H1 (cell line): ENCODE results near the gene LAMC1. TPM values are rescaled to one million over a fixed set of nuclear protein-coding genes. Genes with fewer than 3 reads are reported as not detected.

ENCODE experiments used
- CTCF ChIA-PET: fragments of 300-600 bp; sonication (Branson Sonifier 250); formaldehyde crosslinking; loops from one replicate; lab custom pipeline; 2021; ENCODE audit not compliant: partially characterized antibody; lab: Charles Lee
- POLR2A ChIA-PET: fragments of 300-600 bp; sonication (Branson Sonifier 250); formaldehyde crosslinking; loops from one replicate; lab custom pipeline; 2021; ENCODE audit warnings: inconsistent platforms; ENCODE audit not compliant: partially characterized antibody; lab: Charles Lee
- DNase-seq, 2 experiments: peaks; one replicate each; pipeline versions ENCODE4 v3.0.0 to v3.0.0-alpha.2; 2010 to 2022; ENCODE audit warnings: low spot score in 2 of 2, low read depth in 1 of 2, mixed read lengths in 1 of 2
- FAIRE-seq: peaks from 2 replicates; lab custom pipeline; 2011; peaks lifted over from hg19 to GRCh38; lab: Jason Lieb, UNC
- H2AFZ ChIP-seq: 2 replicates; pipeline ENCODE4 v1.8.1; 2012; ENCODE audit warnings: low read length, inconsistent platforms
- H2AK5ac ChIP-seq: 2 replicates; pipeline ENCODE4 v1.6.1; 2013; ENCODE audit warnings: low read depth, low read length
- H2BK120ac ChIP-seq: replicated peaks from 2 replicates; pipeline ENCODE3; 2013; ENCODE audit warnings: low read depth, low read length, inconsistent platforms
- H2BK12ac ChIP-seq: 2 replicates; pipeline ENCODE4 v1.6.1; 2013; ENCODE audit warnings: low read depth, low read length
- H2BK15ac ChIP-seq: 2 replicates; pipeline ENCODE4 v1.6.1; 2013; ENCODE audit warnings: low read length
- H2BK20ac ChIP-seq: 2 replicates; pipeline ENCODE4 v1.6.1; 2013; ENCODE audit warnings: low read length
- H2BK5ac ChIP-seq: 2 replicates; pipeline ENCODE4 v1.6.1; 2013; ENCODE audit warnings: low read depth, low read length
- H3K14ac ChIP-seq: 2 replicates; pipeline ENCODE4 v1.6.1; 2013; ENCODE audit warnings: inconsistent platforms; ENCODE audit not compliant: insufficient read length
- H3K18ac ChIP-seq: 2 replicates; pipeline ENCODE4 v1.6.1; 2013; ENCODE audit warnings: low read length; ENCODE audit errors: extremely low read depth
- H3K23ac ChIP-seq: 2 replicates; pipeline ENCODE4 v1.6.1; 2013; ENCODE audit warnings: inconsistent platforms; ENCODE audit not compliant: insufficient read length
- H3K23me2 ChIP-seq: 2 replicates; pipeline ENCODE4 v1.6.1; 2013; ENCODE audit warnings: low read depth, low read length
- H3K27ac ChIP-seq: 2 replicates; pipeline ENCODE4 v1.6.1; 2011; ENCODE audit warnings: low read depth, low read length, inconsistent platforms
- H3K27me3 ChIP-seq, 4 experiments: replicated peaks in 1 of 4; 1 replicate in 1 of 4; 2 replicates in 3 of 4; pipeline versions ENCODE4 v1.6.1 to v1.8.1; 2011 to 2013; ENCODE audit warnings: low read length in 3 of 4, mild to moderate bottlenecking in 3 of 4, inconsistent platforms in 2 of 4, mixed read lengths in 2 of 4, moderate library complexity in 1 of 4; ENCODE audit not compliant: control insufficient read depth in 3 of 4, insufficient read depth in 3 of 4; ENCODE audit errors: extremely low read depth in 1 of 4
- H3K36me3 ChIP-seq, 4 experiments: 2 replicates each; pipeline versions ENCODE4 v1.6.1 to v1.8.1; 2011 to 2013; ENCODE audit warnings: mild to moderate bottlenecking in 4 of 4, low read length in 3 of 4, moderate library complexity in 2 of 4, control low read depth in 1 of 4, inconsistent platforms in 1 of 4; ENCODE audit not compliant: insufficient read depth in 4 of 4, control insufficient read depth in 2 of 4
- H3K4ac ChIP-seq: replicated peaks from 2 replicates; pipeline ENCODE3; 2013; ENCODE audit warnings: low read length, low read depth, mixed read lengths, inconsistent platforms; ENCODE audit not compliant: insufficient read length
- H3K4me1 ChIP-seq, 4 experiments: replicated peaks in 1 of 4; 1 replicate in 1 of 4; 2 replicates in 3 of 4; pipeline versions ENCODE4 v1.6.1 to v1.8.1; 2011 to 2013; ENCODE audit warnings: low read length in 3 of 4, inconsistent platforms in 2 of 4, mixed read lengths in 1 of 4; ENCODE audit not compliant: insufficient read depth in 4 of 4, control insufficient read depth in 3 of 4
- H3K4me2 ChIP-seq, 2 experiments: 2 replicates each; pipeline versions ENCODE4 v1.6.1 to v1.8.1; 2011 to 2013; ENCODE audit warnings: low read depth in 2 of 2, low read length in 2 of 2, control low read depth in 1 of 2, inconsistent platforms in 1 of 2, mild to moderate bottlenecking in 1 of 2; ENCODE audit not compliant: insufficient read depth in 1 of 2
- H3K4me3 ChIP-seq, 4 experiments: fragments of 200-600, 300-600 bp in 1 of 4; sonication (generic), shearing (Covaris generic), sonication (Bioruptor Twin) in 1 of 4; 2 replicates each; pipeline versions ENCODE4 v1.5.1 to v1.8.1; 2011 to 2016; ENCODE audit warnings: low read length in 4 of 4, low read depth in 3 of 4, control low read depth in 2 of 4, inconsistent platforms in 2 of 4, mild to moderate bottlenecking in 2 of 4, mixed read lengths in 1 of 4, moderate library complexity in 1 of 4; ENCODE audit not compliant: insufficient read depth in 2 of 4; ENCODE audit errors: extremely low read depth in 1 of 4
- H3K56ac ChIP-seq: replicated peaks from 2 replicates; pipeline ENCODE3; 2013; ENCODE audit warnings: low read depth, mild to moderate bottlenecking, mixed read lengths, low read length, inconsistent platforms; ENCODE audit not compliant: insufficient read length
- H3K79me1 ChIP-seq: 2 replicates; pipeline ENCODE4 v1.6.1; 2013; ENCODE audit warnings: low read depth, low read length, control low read depth
- H3K79me2 ChIP-seq, 2 experiments: 2 replicates each; pipeline versions ENCODE4 v1.6.1 to v1.8.1; 2012 to 2013; ENCODE audit warnings: low read length in 2 of 2, mild to moderate bottlenecking in 2 of 2, inconsistent platforms in 1 of 2; ENCODE audit not compliant: insufficient read depth in 2 of 2, control insufficient read depth in 1 of 2
- H3K9ac ChIP-seq, 4 experiments: replicated peaks in 1 of 4; 1 replicate in 1 of 4; 2 replicates in 3 of 4; pipeline versions ENCODE4 v1.6.1 to v1.8.1; 2011 to 2013; ENCODE audit warnings: low read depth in 3 of 4, low read length in 3 of 4, control low read depth in 2 of 4, mild to moderate bottlenecking in 2 of 4, moderate library complexity in 2 of 4, inconsistent platforms in 1 of 4; ENCODE audit errors: extremely low read depth in 1 of 4
- H3K9me3 ChIP-seq, 2 experiments: 2 replicates each; pipeline versions ENCODE4 v1.6.1 to v1.8.1; 2012 to 2013; ENCODE audit warnings: mild to moderate bottlenecking in 2 of 2, moderate library complexity in 2 of 2, control low read depth in 1 of 2, inconsistent platforms in 1 of 2, low read depth in 1 of 2, low read length in 1 of 2, mixed read lengths in 1 of 2; ENCODE audit not compliant: insufficient read depth in 2 of 2
- H4K20me1 ChIP-seq, 2 experiments: replicated peaks in 1 of 2; 2 replicates each; pipeline versions ENCODE3 to v1.8.1; 2011 to 2013; ENCODE audit warnings: inconsistent platforms in 2 of 2, low read length in 2 of 2, mild to moderate bottlenecking in 1 of 2; ENCODE audit not compliant: insufficient read depth in 2 of 2, control insufficient read depth in 1 of 2
- H4K5ac ChIP-seq: 2 replicates; pipeline ENCODE4 v1.6.1; 2013; ENCODE audit warnings: low read length, low read depth, mixed read lengths, inconsistent platforms; ENCODE audit not compliant: insufficient read length
- H4K8ac ChIP-seq: 2 replicates; pipeline ENCODE4 v1.8.0; 2013; ENCODE audit warnings: mild to moderate bottlenecking, moderate library complexity, low read length, inconsistent platforms; ENCODE audit not compliant: insufficient read depth; ENCODE audit errors: extremely low read depth
- H4K91ac ChIP-seq: replicated peaks from 2 replicates; pipeline ENCODE3; 2013; ENCODE audit warnings: low read length, mixed read lengths, inconsistent platforms; ENCODE audit not compliant: insufficient read length
- JUND ChIP-seq: IDR thresholded peaks from 2 replicates; pipeline ENCODE4 v1.6.1; 2011; ENCODE audit warnings: mild to moderate bottlenecking, improper control_type of control experiment, low read length
- SUZ12 ChIP-seq: fragments of 200-600 bp; sonication (generic); IDR thresholded peaks from 2 replicates; pipeline ENCODE4 v1.6.1; 2012; ENCODE audit warnings: mild to moderate bottlenecking, inconsistent platforms, low read length, moderate library complexity, mixed read lengths
- WGBS, 2 experiments: shearing (Covaris generic) in 1 of 2; methylation state at CpG; one replicate each; pipeline versions ENCODE4 v1.1.6 to v1.1.7; 2013 to 2015; ENCODE audit warnings: low lambda C conversion rate in 2 of 2, mixed read lengths in 2 of 2, inconsistent platforms in 1 of 2, low coverage in 1 of 2, missing lambda C conversion rate in 1 of 2; ENCODE audit not compliant: insufficient replicate concordance in 2 of 2, insufficient coverage in 1 of 2, insufficient read length in 1 of 2; ENCODE audit errors: extremely low coverage in 1 of 2, missing lambda C conversion rate in 1 of 2; 5-methylcytosine and 5-hydroxymethylcytosine counted together
- polyA plus RNA-seq, 7 experiments: library from polyadenylated mRNA; depleted of rRNA in 3 of 7; stranded (reverse) in 5 of 7; unstranded in 2 of 7; fragments of >200 nt in 5 of 7; fragments of 200-250 nt in 2 of 7; gene quantifications; 1 replicate in 5 of 7; 2 replicates in 1 of 7; 4 replicates in 1 of 7; pipeline versions ENCODE4 v1.2.1 to v1.2.3, GENCODE V29; 2011 to 2013; ENCODE audit warnings: missing spikeins in 2 of 7, mixed read lengths in 2 of 7
- total RNA-seq: library from RNA; stranded (reverse); fragmentation: NEBNext Ultra II Directional; extraction: Animal tissue kit (Norgen Biotek cat#: 25700); gene quantifications from 2 replicates; pipeline ENCODE4 v1.2.1, GENCODE V29; 2021

LAMC1 gene
- total and polyA plus RNA-seq, 2 of the 8 experiments (the other 6 are each of a cell fraction or from before 2014, with no cell fraction given), result 47.6 to 90.3 TPM

DNA sequence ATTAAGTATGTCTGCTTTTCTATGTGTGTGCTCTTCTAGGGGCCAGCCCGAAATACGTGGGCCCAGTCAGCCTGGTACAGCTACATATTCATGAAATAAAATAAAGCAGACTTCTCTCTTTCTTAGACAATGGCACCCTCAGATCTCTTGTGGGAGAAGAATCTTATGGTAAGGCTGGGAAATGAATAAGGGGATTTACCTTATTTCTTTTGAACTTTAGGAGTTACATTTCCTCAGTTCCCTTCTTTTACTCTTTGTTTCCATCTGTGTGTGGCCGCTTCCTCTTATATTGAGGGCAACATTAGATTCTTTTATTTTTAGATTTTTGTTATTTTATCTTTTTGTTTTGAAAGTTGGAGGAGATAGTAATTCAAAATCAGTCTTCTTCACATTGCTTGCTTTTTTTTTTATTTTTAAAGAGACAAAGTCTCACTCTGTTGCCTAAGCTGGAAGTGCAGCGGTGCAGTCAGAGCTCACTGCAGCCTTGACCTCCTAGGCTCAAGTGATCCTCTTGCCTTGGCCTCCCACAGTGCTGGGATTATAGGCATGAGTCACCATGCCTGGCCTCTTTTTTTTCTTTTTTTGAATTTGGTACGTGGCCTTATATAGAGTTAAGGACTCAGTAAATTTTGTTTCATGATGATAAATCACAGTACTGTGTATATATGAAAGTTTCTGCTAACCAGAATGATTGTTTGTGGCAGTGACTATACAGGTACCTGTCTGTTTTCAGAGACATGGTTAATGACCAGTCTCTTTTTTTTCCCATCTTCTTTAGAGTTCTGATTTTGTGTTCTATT lies 9.1 kb downstream of the LAMC1 start:
- WGBS, 2 experiments, result 75% methylated on average over 5 of the region's 5 CpGs; no CpG with 5 or more reads in 1 of the 2 experiments
- no peak overlapping the region for H2AK5ac ChIP-seq

More for the DNA sequence above, 9.1 kb downstream of the LAMC1 start:
- Histone ChIP-seq H4K91ac (no peak overlapping the region), H3K79me1 (no peaks in the 10 kb centered on the region; the same call in 1 of the 2 replicates), H4K20me1 (peaks cover 2 to 7% of the 10 kb centered on the region in 2 experiments), H3K4me2 (no peak overlapping the region), H4K8ac (no peak overlapping the region), H3K27ac (no peak overlapping the region), H2BK12ac (no peak overlapping the region), H3K4me3 (no peak overlapping the region), H3K23me2 (no peaks in the 10 kb centered on the region), H3K23ac (no peak overlapping the region), H3K4me1 (peaks cover 0 to 7% (median 3%) of the 10 kb centered on the region in 4 experiments; a peak in 3 of 7 replicates), H3K79me2 (peaks cover 0 to 56% of the 10 kb centered on the region in 2 experiments; a peak in 2 of 4 replicates), H3K14ac (no peak overlapping the region), H2BK5ac (no peak overlapping the region), H4K5ac (no peak overlapping the region), H3K56ac (no peak overlapping the region), H2BK120ac (no peak overlapping the region), H2BK20ac (no peak overlapping the region), H3K4ac (no peak overlapping the region), H3K9ac (no peak overlapping the region), H3K9me3 (no peaks in the 10 kb centered on the region), H3K18ac (no peak overlapping the region), H3K36me3 (no peaks in the 10 kb centered on the region; a peak in 1 of 8 replicates), H2AFZ (no peak overlapping the region), H3K27me3 (no peaks in the 10 kb centered on the region), H2BK15ac (no peak overlapping the region)
- FAIRE-seq, result no peak
- no peak for DNase-seq
- ChIA-PET POLR2A (interaction anchor here (1.0 kb wide), 1 partner anchor 24 kb away, joined by 3 read pairs; no protein-coding TSS in a partner anchor), CTCF (interaction anchor here (0.7 to 1.5 kb wide), 4 partner anchors 24 to 274 kb away, joined by 3 to 5 read pairs (median 3); no protein-coding TSS in a partner anchor)
- TF ChIP-seq JUND (peak; percentile 84), SUZ12 (no peak)
